Neural cell (in vitro differentiated cells): ENCODE results near the gene ATP2B2. TPM values are rescaled to one million over a fixed set of nuclear protein-coding genes. Genes with fewer than 3 reads are reported as not detected.
"Not testable (repeated sequence)": the region's sequence is repeated elsewhere in the genome, so short reads cannot be mapped to it uniquely, and the experiment has no call there.

Experiments
- H2AFZ ChIP-seq: fragments of 200-600, 300-800 bp; sonication (generic), shearing (Covaris generic); 2 replicates; pipeline ENCODE4 v1.6.0; 2014; ENCODE audit warnings: low read depth, mild to moderate bottlenecking, antibody characterized with exemption, low read length, moderate library complexity
- H3F3A ChIP-seq: fragments of 200-600 bp; shearing (Covaris generic); 2 replicates; pipeline ENCODE4 v1.6.1; 2016; ENCODE audit warnings: mild to moderate bottlenecking, moderate library complexity, mixed read lengths, antibody characterized with exemption, low read length; ENCODE audit not compliant: insufficient read depth, poor library complexity, severe bottlenecking
- H3K27ac ChIP-seq: fragments of 200-600, 300-800 bp; sonication (generic), shearing (Covaris generic); 2 replicates; pipeline ENCODE4 v1.5.1; 2014; ENCODE audit warnings: mild to moderate bottlenecking, low read length, moderate library complexity
- H3K27me3 ChIP-seq: fragments of 300-800, 200-600 bp; sonication (generic), shearing (Covaris generic); 2 replicates; pipeline ENCODE4 v1.6.0; 2014; ENCODE audit warnings: mild to moderate bottlenecking, low read depth, low read length, moderate library complexity; ENCODE audit not compliant: insufficient read depth
- H3K36me3 ChIP-seq: fragments of 300-800, 200-600 bp; sonication (generic), shearing (Covaris generic); 2 replicates; pipeline ENCODE4 v1.5.1; 2014; ENCODE audit warnings: mild to moderate bottlenecking, antibody characterized with exemption, low read length, moderate library complexity; ENCODE audit not compliant: insufficient read depth
- H3K4me2 ChIP-seq: fragments of 300-800, 200-600 bp; sonication (generic), shearing (Covaris generic); 2 replicates; pipeline ENCODE4 v1.6.0; 2014; ENCODE audit warnings: mild to moderate bottlenecking, low read length
- H3K4me3 ChIP-seq: fragments of 300-800, 200-600 bp; sonication (generic), shearing (Covaris generic); 2 replicates; pipeline ENCODE4 v1.5.1; 2014; ENCODE audit warnings: mild to moderate bottlenecking, low read length, moderate library complexity
- H3K79me2 ChIP-seq: fragments of 200-600 bp; shearing (Covaris generic); replicated peaks from 2 replicates; pipeline ENCODE4 v1.6.0; 2014; ENCODE audit warnings: mild to moderate bottlenecking, low read length, moderate library complexity; ENCODE audit not compliant: insufficient read depth
- H3K9ac ChIP-seq: fragments of 300-800, 200-600 bp; sonication (generic), shearing (Covaris generic); 2 replicates; pipeline ENCODE4 v1.6.1; 2016; ENCODE audit warnings: mild to moderate bottlenecking, low read length, mixed read lengths
- H3K9me2 ChIP-seq: fragments of 200-600 bp; shearing (Covaris generic); 2 replicates; pipeline ENCODE4 v1.6.1; 2016; ENCODE audit warnings: mild to moderate bottlenecking, low read length, mixed read lengths; ENCODE audit not compliant: insufficient read depth
- H3K9me3 ChIP-seq: fragments of 200-600, 300-800 bp; sonication (generic), shearing (Covaris generic); 2 replicates; pipeline ENCODE4 v1.6.1; 2016; ENCODE audit warnings: mild to moderate bottlenecking, mixed run types, low read length, moderate library complexity, mixed read lengths
- H4K20me1 ChIP-seq: fragments of 200-600 bp; shearing (Covaris generic); 2 replicates; pipeline ENCODE4 v1.6.1; 2016; ENCODE audit warnings: mild to moderate bottlenecking, mixed run types; ENCODE audit not compliant: insufficient read depth
- EP300 ChIP-seq: fragments of 450-650 bp; conservative IDR thresholded peaks from 2 replicates; pipeline ENCODE4 v1.6.1; 2014; ENCODE audit warnings: antibody characterized with exemption, mild to moderate bottlenecking, moderate library complexity; ENCODE audit not compliant: poor library complexity, severe bottlenecking
- EZH2 ChIP-seq: fragments of 200-600, 300-800 bp; shearing (Covaris generic), sonication (generic); IDR thresholded peaks from 2 replicates; pipeline ENCODE4 v1.6.1; 2014; ENCODE audit warnings: antibody characterized with exemption, low read length, borderline replicate concordance, mild to moderate bottlenecking; ENCODE audit not compliant: insufficient read depth, poor library complexity, severe bottlenecking
- MXI1 ChIP-seq: fragments of 450-650 bp; conservative IDR thresholded peaks from 2 replicates; pipeline ENCODE4 v1.6.1; 2014; ENCODE audit warnings: antibody characterized with exemption, mild to moderate bottlenecking; ENCODE audit not compliant: poor library complexity, severe bottlenecking
- POLR2AphosphoS5 ChIP-seq: IDR thresholded peaks from 2 replicates; pipeline ENCODE4 v1.6.1; 2012
- RAD21 ChIP-seq: fragments of 450-650 bp; conservative IDR thresholded peaks from 2 replicates; pipeline ENCODE4 v1.6.1; 2014; ENCODE audit warnings: antibody characterized with exemption, mild to moderate bottlenecking, moderate library complexity
- REST ChIP-seq: IDR thresholded peaks from 2 replicates; pipeline ENCODE4 v1.6.1; 2012; ENCODE audit warnings: borderline replicate concordance
- SMC3 ChIP-seq: fragments of 450-650 bp; conservative IDR thresholded peaks from 2 replicates; pipeline ENCODE4 v1.6.1; 2014; ENCODE audit warnings: antibody characterized with exemption, mild to moderate bottlenecking, moderate library complexity; ENCODE audit not compliant: poor library complexity
- TAF1 ChIP-seq: IDR thresholded peaks from 2 replicates; pipeline ENCODE4 v1.6.1; 2012; ENCODE audit warnings: low read depth
- polyA plus RNA-seq: library from polyadenylated mRNA; depleted of rRNA; stranded (reverse); fragments of >200 nt; gene quantifications from 2 replicates; pipeline ENCODE4 v1.2.3, GENCODE V29; 2014
- TF ChIP-seq, protein P1 (sequence below): fragments of 450-650 bp; IDR thresholded peaks from 2 replicates; pipeline ENCODE4 v1.5.1; 2014; ENCODE audit warnings: antibody characterized with exemption, mild to moderate bottlenecking, moderate library complexity; ENCODE audit not compliant: poor library complexity, severe bottlenecking

ATP2B2 gene
- polyA plus RNA-seq, 1 donor from 2014 or later: 8.3 TPM

GRCh38 chr3:10382892-10383849, 122.2 kb downstream of the ATP2B2 start:
- Histone ChIP-seq H3K27ac (no peak overlapping the region), H3K9ac (no peak overlapping the region), H4K20me1 (no peaks in the 10 kb centered on the region), H3K79me2 (no peaks in the 10 kb centered on the region), H2AFZ (no peak overlapping the region), H3F3A (no peaks in the 10 kb centered on the region), H3K9me2 (no peaks in the 10 kb centered on the region), H3K4me2 (no peak overlapping the region), H3K27me3 (no peaks in the 10 kb centered on the region), H3K9me3 (peaks cover 10% of the 10 kb centered on the region), H3K36me3 (no peaks in the 10 kb centered on the region), H3K4me3 (no peak overlapping the region)
- TF ChIP-seq, protein P1, sequence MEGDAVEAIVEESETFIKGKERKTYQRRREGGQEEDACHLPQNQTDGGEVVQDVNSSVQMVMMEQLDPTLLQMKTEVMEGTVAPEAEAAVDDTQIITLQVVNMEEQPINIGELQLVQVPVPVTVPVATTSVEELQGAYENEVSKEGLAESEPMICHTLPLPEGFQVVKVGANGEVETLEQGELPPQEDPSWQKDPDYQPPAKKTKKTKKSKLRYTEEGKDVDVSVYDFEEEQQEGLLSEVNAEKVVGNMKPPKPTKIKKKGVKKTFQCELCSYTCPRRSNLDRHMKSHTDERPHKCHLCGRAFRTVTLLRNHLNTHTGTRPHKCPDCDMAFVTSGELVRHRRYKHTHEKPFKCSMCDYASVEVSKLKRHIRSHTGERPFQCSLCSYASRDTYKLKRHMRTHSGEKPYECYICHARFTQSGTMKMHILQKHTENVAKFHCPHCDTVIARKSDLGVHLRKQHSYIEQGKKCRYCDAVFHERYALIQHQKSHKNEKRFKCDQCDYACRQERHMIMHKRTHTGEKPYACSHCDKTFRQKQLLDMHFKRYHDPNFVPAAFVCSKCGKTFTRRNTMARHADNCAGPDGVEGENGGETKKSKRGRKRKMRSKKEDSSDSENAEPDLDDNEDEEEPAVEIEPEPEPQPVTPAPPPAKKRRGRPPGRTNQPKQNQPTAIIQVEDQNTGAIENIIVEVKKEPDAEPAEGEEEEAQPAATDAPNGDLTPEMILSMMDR: no peak
- TF ChIP-seq POLR2AphosphoS5 (no peak), TAF1 (no peak), EZH2 (no peak), REST (no peak), SMC3 (no peak), EP300 (no peak), MXI1 (no peak), RAD21 (no peak)

- H3K9me2 ChIP-seq, H3F3A ChIP-seq, H2AFZ ChIP-seq, H3K36me3 ChIP-seq, H3K79me2 ChIP-seq, H3K27ac ChIP-seq, H3K27me3 ChIP-seq, H3K4me2 ChIP-seq, H3K4me3 ChIP-seq, H4K20me1 ChIP-seq, H3K9me3 ChIP-seq, H3K9ac ChIP-seq: not testable (repeated sequence)
Observed at GRCh38 chr3:10382445-10382844, 122.9 kb downstream of the ATP2B2 start.
